HG03571 (cell line): ENCODE data around the gene FIGNL1.

Experiments used
- ATAC-seq: cut with Tn5 transposase; IDR thresholded peaks from one replicate; pipeline ENCODE4 v1.9.1; 2021; ENCODE audit not compliant: unreplicated experiment

FIGNL1 gene

GRCh38 chr7:50431316-50431715, 18.8 kb downstream of the FIGNL1 start:
- no peak for ATAC-seq

- no peak for ATAC-seq
Measured at GRCh38 chr7:50428911-50429310, 21.2 kb downstream of the FIGNL1 start.

GRCh38 chr7:50427518-50427917, 22.6 kb downstream of the FIGNL1 start:
- ATAC-seq = no peak

GRCh38 chr7:50426280-50427045, 23.7 kb downstream of the FIGNL1 start:
- ATAC-seq = no peak

GRCh38 chr7:50425318-50425717, 24.8 kb downstream of the FIGNL1 start:
- no peak for ATAC-seq

GRCh38 chr7:50423860-50424259, 26.3 kb downstream of the FIGNL1 start:
- ATAC-seq = no peak

GRCh38 chr7:50422858-50423257, 27.3 kb downstream of the FIGNL1 start:
- ATAC-seq = no peak

GRCh38 chr7:50421043-50421442, 29.1 kb downstream of the FIGNL1 start:
- ATAC-seq = no peak

GRCh38 chr7:50418526-50419290, 31.4 kb downstream of the FIGNL1 start:
- ATAC-seq = no peak

- ATAC-seq = peak; percentile 86
Measured at GRCh38 chr7:50418086-50418515, 32.0 kb downstream of the FIGNL1 start.

- peak; percentile 72 for ATAC-seq
Measured at GRCh38 chr7:50416527-50417182, 33.5 kb downstream of the FIGNL1 start.

GRCh38 chr7:50415844-50416364, 34.2 kb downstream of the FIGNL1 start:
- ATAC-seq = no peak

GRCh38 chr7:50413561-50413960, 36.6 kb downstream of the FIGNL1 start:
- ATAC-seq = no peak

- ATAC-seq = no peak
Measured at GRCh38 chr7:50412973-50413372, 37.2 kb downstream of the FIGNL1 start.

GRCh38 chr7:50411332-50411731, 38.8 kb downstream of the FIGNL1 start:
- no peak for ATAC-seq

GRCh38 chr7:50409856-50410745, 40.0 kb downstream of the FIGNL1 start:
- ATAC-seq = peak; percentile 66

- no peak for ATAC-seq
Measured at GRCh38 chr7:50406935-50407334, 43.2 kb downstream of the FIGNL1 start.

- no peak for ATAC-seq
Measured at GRCh38 chr7:50405221-50405620, 44.9 kb downstream of the FIGNL1 start.

- ATAC-seq = no peak
Measured at GRCh38 chr7:50404392-50404791, 45.8 kb downstream of the FIGNL1 start.

- no peak for ATAC-seq
Measured at GRCh38 chr7:50400114-50400513, 50.0 kb downstream of the FIGNL1 start.

GRCh38 chr7:50399635-50400034, 50.5 kb downstream of the FIGNL1 start:
- no peak for ATAC-seq
